ENCODE measurements around the gene RAB40AL. TPM values are rescaled to one million over a fixed set of nuclear protein-coding genes. Genes with fewer than 3 reads are reported as not detected.

Gene RAB40AL
- total and polyA plus RNA-seq, 2 of the 8 experiments (the other 6 are each of a cell fraction or from before 2014, with no cell fraction given) = 0.27 to 0.30 TPM

DNA sequence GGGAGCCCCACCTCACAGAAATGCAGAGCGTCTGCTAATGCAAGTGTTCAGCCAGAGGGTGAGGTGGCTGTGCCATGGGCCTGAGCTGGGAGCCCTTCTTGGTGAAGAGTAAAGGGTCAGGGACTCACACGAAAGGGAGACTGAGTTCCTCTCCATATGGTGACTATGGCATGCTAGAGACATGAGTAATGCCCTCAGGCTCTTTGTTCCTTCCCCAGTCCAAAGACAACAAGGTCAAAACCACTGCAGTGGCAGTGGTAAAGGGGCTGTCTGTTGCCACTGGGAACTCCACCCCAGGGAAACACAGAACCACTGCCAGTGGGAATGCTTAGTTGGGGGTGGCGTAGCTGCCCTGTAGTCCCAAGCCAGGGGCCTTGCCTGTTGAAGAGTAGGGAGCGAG, 22.4 kb downstream of the RAB40AL start (continued):
- TF ChIP-seq RFX5 (IDR thresholded peaks at IDR 0.05; ENCODE audit: borderline replicate concordance, low read depth, low read length) = no peak
- no peak for TF ChIP-seq EGR1 (IDR thresholded peaks at IDR 0.05; ENCODE audit: borderline replicate concordance, low read depth, low read length)
- TF ChIP-seq RNF2 (IDR thresholded peaks at IDR 0.05; ENCODE audit: borderline replicate concordance, low read depth, low read length, missing control alignments, poor library complexity, severe bottlenecking) = no peak
- TF ChIP-seq RXRA (IDR thresholded peaks at IDR 0.05; ENCODE audit: insufficient read depth, low read depth, low read length) = no peak
- TF ChIP-seq, protein P1, sequence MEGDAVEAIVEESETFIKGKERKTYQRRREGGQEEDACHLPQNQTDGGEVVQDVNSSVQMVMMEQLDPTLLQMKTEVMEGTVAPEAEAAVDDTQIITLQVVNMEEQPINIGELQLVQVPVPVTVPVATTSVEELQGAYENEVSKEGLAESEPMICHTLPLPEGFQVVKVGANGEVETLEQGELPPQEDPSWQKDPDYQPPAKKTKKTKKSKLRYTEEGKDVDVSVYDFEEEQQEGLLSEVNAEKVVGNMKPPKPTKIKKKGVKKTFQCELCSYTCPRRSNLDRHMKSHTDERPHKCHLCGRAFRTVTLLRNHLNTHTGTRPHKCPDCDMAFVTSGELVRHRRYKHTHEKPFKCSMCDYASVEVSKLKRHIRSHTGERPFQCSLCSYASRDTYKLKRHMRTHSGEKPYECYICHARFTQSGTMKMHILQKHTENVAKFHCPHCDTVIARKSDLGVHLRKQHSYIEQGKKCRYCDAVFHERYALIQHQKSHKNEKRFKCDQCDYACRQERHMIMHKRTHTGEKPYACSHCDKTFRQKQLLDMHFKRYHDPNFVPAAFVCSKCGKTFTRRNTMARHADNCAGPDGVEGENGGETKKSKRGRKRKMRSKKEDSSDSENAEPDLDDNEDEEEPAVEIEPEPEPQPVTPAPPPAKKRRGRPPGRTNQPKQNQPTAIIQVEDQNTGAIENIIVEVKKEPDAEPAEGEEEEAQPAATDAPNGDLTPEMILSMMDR (IDR thresholded peaks at IDR 0.05; ENCODE audit: control extremely low read depth in 1 of 3, insufficient read depth in 1 of 3, low read depth in 1 of 3, low read length in 3 of 3) = no peak

Data from H1 (cell line).